OCI-LY1 (cell line): ENCODE data around the gene MYEF2.

Experiments used
- CTCF ChIP-seq: fragments of 200-600 bp; sonication (generic), shearing (Covaris generic); IDR thresholded peaks from 2 replicates; pipeline ENCODE4 v1.5.1; 2017; ENCODE audit warnings: mild to moderate bottlenecking, antibody characterized with exemption, low read length, moderate library complexity, mixed read lengths
- EZH2 ChIP-seq: fragments of 200-600 bp; sonication (generic), shearing (Covaris generic); IDR thresholded peaks from 2 replicates; pipeline ENCODE4 v1.8.0; 2017; ENCODE audit warnings: borderline replicate concordance, mixed run types, mild to moderate bottlenecking, antibody characterized with exemption, low read length, moderate library complexity, mixed read lengths

- TF ChIP-seq CTCF (no peak), EZH2 (no peak)
Observed at GRCh38 chr15:48090666-48091065, 87.4 kb downstream of the MYEF2 start.
